PC-3 (cell line): Measurements from ENCODE around the gene DLG2.

Experiments used
- CTCF ChIP-seq: fragments of 300-600 bp; sonication (generic); conservative IDR thresholded peaks from 2 replicates; pipeline ENCODE4 v1.5.1; 2017; ENCODE audit warnings: antibody characterized with exemption, low read depth, mild to moderate bottlenecking, low read length
- EZH2 ChIP-seq: fragments of 300-600 bp; sonication (generic); IDR thresholded peaks from one replicate; pipeline ENCODE4 v1.6.1; 2017; ENCODE audit warnings: antibody characterized with exemption, mild to moderate bottlenecking, low read length; ENCODE audit not compliant: unreplicated experiment
- EZH2phosphoT487 ChIP-seq: fragments of 300-600 bp; sonication (generic); IDR thresholded peaks from 2 replicates; pipeline ENCODE4 v1.6.1; 2018; ENCODE audit warnings: mild to moderate bottlenecking, antibody characterized with exemption, low read length, borderline replicate concordance

GRCh38 chr11:83728281-83728680, 1898.9 kb downstream of the DLG2 start:
- no peak for TF ChIP-seq CTCF
- no peak for TF ChIP-seq EZH2
- no peak for TF ChIP-seq EZH2phosphoT487
